Psoas muscle (tissue), 8 donors: ENCODE results near the gene SRPRA. TPM values are rescaled to one million over a fixed set of nuclear protein-coding genes. Genes with fewer than 3 reads are reported as not detected.

Experiments
- ATAC-seq, 4 donors: fragments of 200-7000 bp; cut with Tn5 transposase; one replicate each; pipeline ENCODE4 v1.9.1; 2020; ENCODE audit warnings: moderate library complexity in 3 of 4, mild to moderate bottlenecking in 2 of 4
- DNase-seq, 2 donors: peaks; one replicate each; pipeline ENCODE4 v3.0.0-alpha.2; 2020
- H3K27ac ChIP-seq: fragments of 200-600 bp; one replicate; pipeline ENCODE4 v1.8.0; 2022
- H3K27me3 ChIP-seq, 3 donors: fragments of 200-600 bp in 1 of 3; one replicate each; pipeline versions ENCODE4 v1.6.1 to v1.8.0; 2013 to 2022; ENCODE audit warnings: low read length in 2 of 3, mild to moderate bottlenecking in 2 of 3, moderate library complexity in 1 of 3; ENCODE audit not compliant: insufficient read depth in 3 of 3
- H3K36me3 ChIP-seq, 2 donors: fragments of 200-600 bp in 1 of 2; one replicate each; pipeline versions ENCODE4 v1.6.1 to v1.8.0; 2013 to 2022; ENCODE audit warnings: low read depth in 1 of 2, mild to moderate bottlenecking in 1 of 2, moderate library complexity in 1 of 2; ENCODE audit not compliant: insufficient read depth in 1 of 2
- H3K4me1 ChIP-seq: fragments of 200-600 bp; one replicate; pipeline ENCODE4 v1.8.0; 2022
- H3K4me3 ChIP-seq: fragments of 200-600 bp; one replicate; pipeline ENCODE4 v1.8.0; 2022; ENCODE audit warnings: mild to moderate bottlenecking
- H3K9me3 ChIP-seq: fragments of 200-600 bp; one replicate; pipeline ENCODE4 v1.8.0; 2022
- WGBS, 3 donors: extraction: QIAGEN DNeasy Blood & Tissue Kit; methylation state at CpG; one replicate each; pipeline versions ENCODE4 v1.1.6 to v1.1.7; 2013; 5-methylcytosine and 5-hydroxymethylcytosine counted together
- intact Hi-C, 2 donors: fragments of 100-400 bp; cut with DNase I; formaldehyde crosslinking; loops; one replicate each; pipeline versions ENCODE4 v1.11.0 to v1.14.2; 2022
- polyA plus RNA-seq, 3 donors: library from polyadenylated mRNA; stranded (reverse); fragments of 200-250 nt; gene quantifications; one replicate each; pipeline ENCODE4 v1.2.3, GENCODE V29; 2013
- total RNA-seq, 4 donors: library from RNA; stranded (reverse); fragmentation: NEBNext Ultra II Directional in 2 of 4; extraction: Animal tissue kit (Norgen Biotek cat#: 25700) in 2 of 4; gene quantifications; one replicate each; pipeline versions ENCODE4 v1.2.1 to v1.2.4, GENCODE V29; 2021 to 2023
- TF ChIP-seq, protein P1 (sequence below): fragments of 200-600 bp; IDR thresholded peaks from one replicate; pipeline ENCODE4 v1.8.0; 2022; ENCODE audit warnings: antibody characterized with exemption
- donor health status: healthy with polysubstance abuse.
- donor health status: DM: no; HTN: no; CAD: no; lungs with moderate emphysema.
- donor health status: Bipolar disorder and iron deficiency.
- donor health status: healthy.
- donor health status: DM: yes; HTN: yes; CAD: no.
- donor health status: DM: no; HTN: no; CAD: no.
- donor health status: DM: no; HTN: no; CAD: no.
- donor health status: DM: yes; HTN: yes; CAD: no.

SRPRA gene
- total and polyA plus RNA-seq, 7 donors: 48.7 to 105 (median 74.2) TPM

- TF ChIP-seq, protein P1, sequence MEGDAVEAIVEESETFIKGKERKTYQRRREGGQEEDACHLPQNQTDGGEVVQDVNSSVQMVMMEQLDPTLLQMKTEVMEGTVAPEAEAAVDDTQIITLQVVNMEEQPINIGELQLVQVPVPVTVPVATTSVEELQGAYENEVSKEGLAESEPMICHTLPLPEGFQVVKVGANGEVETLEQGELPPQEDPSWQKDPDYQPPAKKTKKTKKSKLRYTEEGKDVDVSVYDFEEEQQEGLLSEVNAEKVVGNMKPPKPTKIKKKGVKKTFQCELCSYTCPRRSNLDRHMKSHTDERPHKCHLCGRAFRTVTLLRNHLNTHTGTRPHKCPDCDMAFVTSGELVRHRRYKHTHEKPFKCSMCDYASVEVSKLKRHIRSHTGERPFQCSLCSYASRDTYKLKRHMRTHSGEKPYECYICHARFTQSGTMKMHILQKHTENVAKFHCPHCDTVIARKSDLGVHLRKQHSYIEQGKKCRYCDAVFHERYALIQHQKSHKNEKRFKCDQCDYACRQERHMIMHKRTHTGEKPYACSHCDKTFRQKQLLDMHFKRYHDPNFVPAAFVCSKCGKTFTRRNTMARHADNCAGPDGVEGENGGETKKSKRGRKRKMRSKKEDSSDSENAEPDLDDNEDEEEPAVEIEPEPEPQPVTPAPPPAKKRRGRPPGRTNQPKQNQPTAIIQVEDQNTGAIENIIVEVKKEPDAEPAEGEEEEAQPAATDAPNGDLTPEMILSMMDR: no peak
- no peaks in the 10 kb centered on the region for H3K27me3 ChIP-seq
- H3K4me1 ChIP-seq: peaks cover 11% of the 10 kb centered on the region
- DNase-seq (no peak), ATAC-seq (peak in 3 of 4 donors; percentile 18 to 57 (median 55))
- 29 to 52% (median 32%) methylated on average over 1 of the region's 1 CpG for WGBS, 3 donors
- peaks cover 2 to 79% of the 10 kb centered on the region in 2 donors for H3K36me3 ChIP-seq
- H3K27ac ChIP-seq: peak overlapping the region; percentile 13
- intact Hi-C loops: loop anchor here in 1 of 2 donors (1.0 kb wide), 1 partner anchor 14 kb away; no protein-coding TSS in a partner anchor
- H3K9me3 ChIP-seq: no peaks in the 10 kb centered on the region
- no peak overlapping the region for H3K4me3 ChIP-seq
Measured at GRCh38 chr11:126254819-126255218, 13.9 kb downstream of the SRPRA start.

- 85 to 100% (median 97%) methylated on average over 4 of the region's 4 CpGs for WGBS, 3 donors
- H3K27ac ChIP-seq: no peak overlapping the region
- peaks cover 2 to 86% of the 10 kb centered on the region in 2 donors for H3K36me3 ChIP-seq
- ATAC-seq (no peak), DNase-seq (no peak)
- peaks cover 11% of the 10 kb centered on the region for H3K4me1 ChIP-seq
- TF ChIP-seq, protein P1: no peak
- intact Hi-C loops: no loop called here
- no peak overlapping the region for H3K4me3 ChIP-seq
- H3K9me3 ChIP-seq: no peaks in the 10 kb centered on the region
- no peaks in the 10 kb centered on the region for H3K27me3 ChIP-seq
Measured at GRCh38 chr11:126253265-126253664, 15.4 kb downstream of the SRPRA start.

GRCh38 chr11:126246636-126247035 lies 22.1 kb downstream of the SRPRA start:
- ATAC-seq: no peak
- Histone ChIP-seq H3K4me3 (no peak overlapping the region), H3K27ac (no peak overlapping the region), H3K27me3 (no peaks in the 10 kb centered on the region), H3K9me3 (no peaks in the 10 kb centered on the region), H3K36me3 (peaks cover 6 to 82% of the 10 kb centered on the region in 2 donors), H3K4me1 (no peaks in the 10 kb centered on the region)
- DNase-seq: no peak
- intact Hi-C loops: no loop called here
- WGBS, 3 donors: 83 to 88% (median 85%) methylated on average over 2 of the region's 2 CpGs
- TF ChIP-seq, protein P1: no peak

DNA sequence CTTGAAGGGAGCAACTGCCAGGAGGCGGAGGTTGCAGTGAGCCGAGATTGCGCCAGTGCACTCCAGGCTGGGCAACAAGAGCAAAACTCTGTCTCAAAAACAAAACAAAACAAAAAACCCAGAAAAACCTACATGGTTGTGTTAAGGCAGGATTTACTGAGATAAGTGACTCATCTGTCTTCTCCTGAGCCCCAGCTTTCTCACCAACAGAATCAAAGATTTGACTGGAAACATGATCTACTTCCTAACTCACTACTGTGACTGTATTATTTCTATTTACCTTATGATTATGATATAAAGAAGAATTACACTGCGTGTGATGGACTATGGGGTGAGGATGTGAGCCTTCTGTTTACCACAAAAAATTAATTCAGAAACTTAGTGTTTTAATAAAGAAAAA lies 35.3 kb downstream of the SRPRA start:
- DNase-seq (no peak), ATAC-seq (no peak)
- Histone ChIP-seq H3K4me3 (no peak overlapping the region), H3K27ac (no peak overlapping the region), H3K4me1 (peaks cover 15% of the 10 kb centered on the region), H3K27me3 (no peaks in the 10 kb centered on the region), H3K9me3 (no peaks in the 10 kb centered on the region), H3K36me3 (peaks cover 3 to 49% of the 10 kb centered on the region in 2 donors)
- WGBS, 3 donors: 85 to 96% (median 96%) methylated on average over 4 of the region's 4 CpGs
- TF ChIP-seq, protein P1: no peak
- intact Hi-C loops: no loop called here

DNA sequence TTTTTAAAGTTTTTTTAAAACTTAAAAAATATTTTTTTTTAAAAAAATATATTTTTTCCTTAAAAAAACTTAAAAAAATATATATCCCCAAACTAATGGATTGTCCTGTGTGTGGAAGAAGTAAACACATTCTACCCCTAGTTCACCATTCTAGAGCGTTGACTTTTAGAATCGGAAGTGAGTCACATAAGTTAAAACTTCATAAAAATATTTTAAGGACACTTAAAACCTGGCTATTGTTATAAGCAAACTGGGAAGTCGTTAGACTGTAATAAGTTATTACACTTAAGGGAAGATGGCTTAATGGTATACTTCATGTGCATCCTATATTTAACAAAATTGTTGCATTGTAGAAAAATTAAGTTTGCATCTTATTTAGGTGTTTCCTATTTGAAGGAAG lies 36.0 kb downstream of the SRPRA start:
- Histone ChIP-seq H3K4me1 (peaks cover 15% of the 10 kb centered on the region), H3K27me3 (no peaks in the 10 kb centered on the region), H3K27ac (no peak overlapping the region), H3K36me3 (peaks cover 3 to 43% of the 10 kb centered on the region in 2 donors), H3K9me3 (no peaks in the 10 kb centered on the region), H3K4me3 (no peak overlapping the region)
- TF ChIP-seq, protein P1: no peak
- no peak for ATAC-seq
- 85 to 93% (median 88%) methylated on average over 3 of the region's 3 CpGs for WGBS, 3 donors
- no peak for DNase-seq
- intact Hi-C loops: no loop called here
